SK-N-SH treated with all-trans-retinoic acid at 6 μM for 48 hours (cell line): ENCODE data around the gene ANO9.

Experiments used
- ATAC-seq: fragments of 200-7000 bp; cut with Tn5 transposase; 3 replicates; pipeline ENCODE4 v1.9.1; 2020; ENCODE audit warnings: mild to moderate bottlenecking, moderate library complexity
- ARNTL ChIP-seq: fragments of 450-650 bp; formaldehyde crosslinking; IDR thresholded peaks from 2 replicates; pipeline ENCODE4 v1.5.0; 2020; ENCODE audit warnings: low read depth, mild to moderate bottlenecking, moderate library complexity, borderline replicate concordance
- BACH2 ChIP-seq: fragments of 250-450 bp; sonication (Bioruptor Pico); IDR thresholded peaks from 2 replicates; pipeline ENCODE4 v1.9.0; 2021; ENCODE audit warnings: mild to moderate bottlenecking, borderline replicate concordance
- CREB5 ChIP-seq: fragments of 250-450 bp; sonication (Bioruptor Pico); IDR thresholded peaks from 2 replicates; pipeline ENCODE4 v1.5.1; 2020; ENCODE audit warnings: low read depth, mild to moderate bottlenecking, moderate library complexity
- CSDC2 ChIP-seq: fragments of 250-450 bp; sonication (Bioruptor Pico); IDR thresholded peaks from 2 replicates; pipeline ENCODE4 v1.5.0; 2020; ENCODE audit warnings: mild to moderate bottlenecking, moderate library complexity
- CSRNP3 ChIP-seq: fragments of 250-450 bp; sonication (Bioruptor Pico); IDR thresholded peaks from 2 replicates; pipeline ENCODE4 v1.5.1; 2021; ENCODE audit warnings: mild to moderate bottlenecking, moderate library complexity
- ESRRG ChIP-seq: fragments of 250-450 bp; sonication (Bioruptor Pico); IDR thresholded peaks from 2 replicates; pipeline ENCODE4 v1.6.1; 2021; ENCODE audit warnings: mild to moderate bottlenecking
- GLIS3 ChIP-seq: fragments of 250-450 bp; sonication (Bioruptor Pico); IDR thresholded peaks from 2 replicates; pipeline ENCODE4 v1.5.0; 2020; ENCODE audit warnings: mild to moderate bottlenecking, moderate library complexity
- ISL1 ChIP-seq: fragments of 250-450 bp; sonication (Bioruptor Pico); IDR thresholded peaks from 2 replicates; pipeline ENCODE4 v2.1.2; 2022; ENCODE audit warnings: mild to moderate bottlenecking, moderate library complexity
- PPARA ChIP-seq: fragments of 250-450 bp; sonication (Bioruptor Pico); IDR thresholded peaks from 2 replicates; pipeline ENCODE4 v1.5.0; 2020; ENCODE audit warnings: mild to moderate bottlenecking, borderline replicate concordance
- RARB ChIP-seq: fragments of 250-450 bp; sonication (Bioruptor Pico); IDR thresholded peaks from 2 replicates; pipeline ENCODE4 v1.8.0; 2021; ENCODE audit warnings: mild to moderate bottlenecking, moderate library complexity
- SNAI2 ChIP-seq: fragments of 250-450 bp; sonication (Bioruptor Pico); IDR thresholded peaks from 2 replicates; pipeline ENCODE4 v1.5.0; 2020; ENCODE audit warnings: mild to moderate bottlenecking, moderate library complexity
- TCF4 ChIP-seq: fragments of 250-450 bp; sonication (Bioruptor Pico); IDR thresholded peaks from 2 replicates; pipeline ENCODE4 v1.8.0; 2021; ENCODE audit warnings: mild to moderate bottlenecking, moderate library complexity, borderline replicate concordance
- TOX ChIP-seq: fragments of 250-450 bp; sonication (Bioruptor Pico); IDR thresholded peaks from 2 replicates; pipeline ENCODE4 v1.8.0; 2021; ENCODE audit warnings: mild to moderate bottlenecking, moderate library complexity, borderline replicate concordance
- ZC3H10 ChIP-seq: fragments of 250-450 bp; sonication (Bioruptor Pico); IDR thresholded peaks from 2 replicates; pipeline ENCODE4 v1.5.1; 2021; ENCODE audit warnings: mild to moderate bottlenecking, moderate library complexity
- ZFP3 ChIP-seq: fragments of 250-450 bp; sonication (Bioruptor Pico); IDR thresholded peaks from 2 replicates; pipeline ENCODE4 v1.5.0; 2020; ENCODE audit warnings: mild to moderate bottlenecking, moderate library complexity
- ZFP30 ChIP-seq: fragments of 450-650 bp; formaldehyde crosslinking; IDR thresholded peaks from 2 replicates; pipeline ENCODE4 v1.5.0; 2022; ENCODE audit warnings: mild to moderate bottlenecking, moderate library complexity
- ZNF565 ChIP-seq: fragments of 450-650 bp; formaldehyde crosslinking; conservative IDR thresholded peaks from 2 replicates; pipeline ENCODE4 v1.5.0; 2020; ENCODE audit warnings: low read depth, mild to moderate bottlenecking, moderate library complexity
- ZNF70 ChIP-seq: fragments of 450-650 bp; formaldehyde crosslinking; IDR thresholded peaks from 2 replicates; pipeline ENCODE4 v1.5.0; 2020; ENCODE audit warnings: mild to moderate bottlenecking, moderate library complexity
- ZNF8 ChIP-seq: fragments of 450-650 bp; formaldehyde crosslinking; IDR thresholded peaks from 2 replicates; pipeline ENCODE4 v1.5.0; 2020; ENCODE audit warnings: mild to moderate bottlenecking, moderate library complexity
- TF ChIP-seq, protein P1 (sequence below): fragments of 250-450 bp; sonication (Bioruptor Pico); IDR thresholded peaks from 2 replicates; pipeline ENCODE4 v1.8.0; 2020; ENCODE audit warnings: mild to moderate bottlenecking, moderate library complexity, borderline replicate concordance
- TF ChIP-seq, protein P2 (sequence below): fragments of 250-450 bp; sonication (Bioruptor Pico); IDR thresholded peaks from 2 replicates; pipeline ENCODE4 v1.5.0; 2020; ENCODE audit warnings: mild to moderate bottlenecking, moderate library complexity

The ANO9 gene

DNA sequence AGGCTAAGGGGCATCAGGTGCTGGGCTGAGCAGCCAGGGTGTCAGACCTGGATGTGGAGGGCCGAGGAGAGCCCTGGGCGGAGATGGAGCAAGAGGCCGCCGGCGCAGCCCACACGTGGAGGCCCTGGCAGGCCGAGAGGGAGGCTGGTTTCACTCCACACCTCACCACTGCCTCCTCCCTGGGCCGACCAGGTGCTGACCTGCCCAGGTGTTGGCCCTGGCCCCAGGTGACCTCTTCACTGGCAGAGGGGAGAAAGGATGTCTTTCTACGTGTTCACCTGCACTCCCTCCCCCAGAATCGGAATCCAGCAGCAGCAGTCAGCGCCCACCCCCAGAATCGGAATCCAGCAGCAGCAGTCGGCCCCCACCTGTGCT is 781 bp downstream of the ANO9 start:
- TF ChIP-seq, protein P1, sequence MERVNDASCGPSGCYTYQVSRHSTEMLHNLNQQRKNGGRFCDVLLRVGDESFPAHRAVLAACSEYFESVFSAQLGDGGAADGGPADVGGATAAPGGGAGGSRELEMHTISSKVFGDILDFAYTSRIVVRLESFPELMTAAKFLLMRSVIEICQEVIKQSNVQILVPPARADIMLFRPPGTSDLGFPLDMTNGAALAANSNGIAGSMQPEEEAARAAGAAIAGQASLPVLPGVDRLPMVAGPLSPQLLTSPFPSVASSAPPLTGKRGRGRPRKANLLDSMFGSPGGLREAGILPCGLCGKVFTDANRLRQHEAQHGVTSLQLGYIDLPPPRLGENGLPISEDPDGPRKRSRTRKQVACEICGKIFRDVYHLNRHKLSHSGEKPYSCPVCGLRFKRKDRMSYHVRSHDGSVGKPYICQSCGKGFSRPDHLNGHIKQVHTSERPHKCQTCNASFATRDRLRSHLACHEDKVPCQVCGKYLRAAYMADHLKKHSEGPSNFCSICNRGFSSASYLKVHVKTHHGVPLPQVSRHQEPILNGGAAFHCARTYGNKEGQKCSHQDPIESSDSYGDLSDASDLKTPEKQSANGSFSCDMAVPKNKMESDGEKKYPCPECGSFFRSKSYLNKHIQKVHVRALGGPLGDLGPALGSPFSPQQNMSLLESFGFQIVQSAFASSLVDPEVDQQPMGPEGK: no peak
- TF ChIP-seq, all 23 proteins: peak for 0
- 0 out of 3 replicates have a peak, but pooled peaks have one; percentile 9 for ATAC-seq

DNA sequence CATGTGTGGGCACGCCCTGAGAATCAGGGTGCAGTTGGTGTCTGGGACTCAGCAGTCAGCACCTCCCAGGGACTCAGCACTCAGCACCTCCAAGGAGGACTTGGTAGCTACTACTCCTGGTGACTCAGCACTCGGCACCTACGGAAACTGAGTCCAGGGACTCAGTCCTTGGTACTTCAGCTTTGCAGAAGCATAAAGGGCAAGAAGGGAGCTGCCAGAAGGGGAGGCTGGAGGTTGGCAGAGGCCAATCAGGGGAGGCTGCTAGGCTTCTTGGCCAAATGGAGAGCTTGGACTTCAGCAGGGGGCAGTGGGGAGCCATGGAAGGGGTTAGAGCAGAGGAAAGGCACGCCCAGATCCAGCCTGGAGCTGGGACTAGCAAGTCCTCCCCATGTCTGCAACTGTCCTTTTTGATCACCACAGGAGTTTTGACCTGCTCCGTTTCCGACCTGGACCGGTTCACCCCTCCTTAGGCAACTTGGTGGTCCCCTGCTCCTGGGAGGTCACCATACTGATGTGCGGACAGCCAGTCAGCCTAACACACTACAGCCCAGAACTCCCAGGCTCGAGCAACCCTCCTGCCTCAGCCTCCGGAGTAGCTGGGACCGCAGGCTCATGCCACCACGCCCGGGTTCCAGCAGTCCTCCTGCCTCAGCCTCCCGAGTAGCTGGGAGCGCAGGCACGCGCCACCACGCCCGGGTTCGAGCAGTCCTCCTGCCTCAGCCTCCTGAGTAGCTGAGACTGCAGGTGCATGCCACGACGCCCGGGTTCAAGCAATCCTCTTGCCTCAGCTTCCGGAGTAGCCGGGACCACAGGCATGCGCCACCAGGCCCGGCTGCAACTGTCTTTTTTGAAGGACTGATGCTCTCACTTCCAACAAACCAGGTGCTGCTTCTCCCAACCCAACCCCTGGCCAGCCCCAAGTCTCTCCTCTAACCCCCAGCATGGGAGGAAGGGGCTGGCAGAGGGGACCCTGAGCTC is 1.5 kb downstream of the ANO9 start:
- no peak for TF ChIP-seq TOX (CRISPR knock-in tag)
- TF ChIP-seq SNAI2 (CRISPR knock-in tag): no peak
- no peak for TF ChIP-seq GLIS3 (CRISPR knock-in tag)
- TF ChIP-seq ZFP30 (CRISPR knock-in tag): no peak
- no peak for ATAC-seq

DNA sequence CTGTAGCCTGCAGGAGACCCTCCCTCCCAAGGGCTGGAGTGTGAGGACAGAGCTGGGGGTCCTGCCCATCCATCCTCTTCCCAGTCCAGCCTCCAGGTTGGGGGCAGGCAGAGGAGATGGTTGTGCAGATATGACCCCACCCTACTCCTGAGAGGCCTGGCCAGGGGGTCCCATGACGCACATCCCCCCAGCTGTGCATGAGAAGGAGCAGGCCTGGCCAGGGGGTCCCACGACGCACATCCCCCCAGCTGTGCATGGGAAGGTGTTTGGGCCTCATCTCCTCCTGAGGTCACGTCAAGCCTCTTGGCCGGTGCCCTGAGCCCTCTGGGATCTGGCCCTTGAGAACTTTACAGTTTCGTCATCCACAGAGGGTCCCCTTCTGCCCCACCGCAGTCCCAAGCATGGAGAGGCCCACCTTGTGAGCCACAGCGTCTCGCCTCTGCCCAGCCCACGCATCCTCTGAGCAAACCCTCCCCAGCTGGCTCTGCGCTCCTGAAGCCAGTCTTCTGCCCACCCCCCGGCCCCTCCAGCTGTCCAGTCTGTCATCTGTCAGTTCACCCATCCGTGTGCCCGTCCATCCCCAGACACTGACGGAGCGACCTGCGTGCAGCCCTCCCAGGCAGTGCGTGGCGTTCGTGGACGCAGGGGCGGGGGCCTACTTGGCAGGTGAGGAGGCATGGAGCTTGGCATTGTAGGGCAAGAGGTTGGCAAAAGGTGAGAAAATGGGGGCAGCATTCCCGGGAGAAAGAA is 2.3 kb downstream of the ANO9 start:
- TF ChIP-seq TCF4 (CRISPR knock-in tag): no peak
- no peak for TF ChIP-seq ZNF70 (CRISPR knock-in tag)
- TF ChIP-seq ZFP3 (CRISPR knock-in tag): no peak
- TF ChIP-seq CSRNP3: no peak
- no peak for TF ChIP-seq BACH2 (CRISPR knock-in tag)
- no peak for TF ChIP-seq ZC3H10 (CRISPR knock-in tag)
- TF ChIP-seq CREB5 (CRISPR knock-in tag): no peak
- no peak for TF ChIP-seq ZNF565 (CRISPR knock-in tag)
- TF ChIP-seq, protein P2, sequence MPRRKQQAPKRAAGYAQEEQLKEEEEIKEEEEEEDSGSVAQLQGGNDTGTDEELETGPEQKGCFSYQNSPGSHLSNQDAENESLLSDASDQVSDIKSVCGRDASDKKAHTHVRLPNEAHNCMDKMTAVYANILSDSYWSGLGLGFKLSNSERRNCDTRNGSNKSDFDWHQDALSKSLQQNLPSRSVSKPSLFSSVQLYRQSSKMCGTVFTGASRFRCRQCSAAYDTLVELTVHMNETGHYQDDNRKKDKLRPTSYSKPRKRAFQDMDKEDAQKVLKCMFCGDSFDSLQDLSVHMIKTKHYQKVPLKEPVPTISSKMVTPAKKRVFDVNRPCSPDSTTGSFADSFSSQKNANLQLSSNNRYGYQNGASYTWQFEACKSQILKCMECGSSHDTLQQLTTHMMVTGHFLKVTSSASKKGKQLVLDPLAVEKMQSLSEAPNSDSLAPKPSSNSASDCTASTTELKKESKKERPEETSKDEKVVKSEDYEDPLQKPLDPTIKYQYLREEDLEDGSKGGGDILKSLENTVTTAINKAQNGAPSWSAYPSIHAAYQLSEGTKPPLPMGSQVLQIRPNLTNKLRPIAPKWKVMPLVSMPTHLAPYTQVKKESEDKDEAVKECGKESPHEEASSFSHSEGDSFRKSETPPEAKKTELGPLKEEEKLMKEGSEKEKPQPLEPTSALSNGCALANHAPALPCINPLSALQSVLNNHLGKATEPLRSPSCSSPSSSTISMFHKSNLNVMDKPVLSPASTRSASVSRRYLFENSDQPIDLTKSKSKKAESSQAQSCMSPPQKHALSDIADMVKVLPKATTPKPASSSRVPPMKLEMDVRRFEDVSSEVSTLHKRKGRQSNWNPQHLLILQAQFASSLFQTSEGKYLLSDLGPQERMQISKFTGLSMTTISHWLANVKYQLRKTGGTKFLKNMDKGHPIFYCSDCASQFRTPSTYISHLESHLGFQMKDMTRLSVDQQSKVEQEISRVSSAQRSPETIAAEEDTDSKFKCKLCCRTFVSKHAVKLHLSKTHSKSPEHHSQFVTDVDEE (CRISPR knock-in tag): no peak
- no peak for TF ChIP-seq ZFP30 (CRISPR knock-in tag)
- no peak for TF ChIP-seq RARB (CRISPR knock-in tag)
- TF ChIP-seq ZNF8 (CRISPR knock-in tag): no peak
- no peak for TF ChIP-seq ESRRG (CRISPR knock-in tag)
- no peak for TF ChIP-seq SNAI2 (CRISPR knock-in tag)
- no peak for TF ChIP-seq CSDC2 (CRISPR knock-in tag)
- no peak for TF ChIP-seq ISL1 (CRISPR knock-in tag)
- no peak for TF ChIP-seq ARNTL (CRISPR knock-in tag)
- TF ChIP-seq PPARA (CRISPR knock-in tag): no peak
- no peak for TF ChIP-seq TOX (CRISPR knock-in tag)
- ATAC-seq: no peak
